Measurements from ENCODE around the gene C5orf15.

DNA sequence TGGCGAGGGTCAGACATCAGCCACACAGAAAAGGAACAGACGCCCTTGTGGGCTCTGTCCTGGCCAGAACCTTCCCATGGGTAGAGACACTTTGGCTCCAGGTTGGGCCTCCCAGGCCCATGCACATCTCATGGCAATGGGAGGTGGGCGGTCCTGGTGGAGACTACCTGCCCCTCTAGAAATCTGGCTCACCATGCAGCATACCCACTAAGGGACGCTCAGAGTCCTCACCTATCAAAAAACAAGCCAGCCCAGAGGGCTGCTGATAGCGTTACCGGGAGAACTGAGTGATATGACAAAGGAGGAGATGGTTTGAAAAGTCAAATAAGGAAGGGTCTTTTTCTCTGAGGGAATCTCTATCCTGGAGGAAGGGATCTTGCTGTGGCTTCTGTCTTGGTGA is 62.1 kb downstream of the C5orf15 start:
- TF ChIP-seq, protein P1, sequence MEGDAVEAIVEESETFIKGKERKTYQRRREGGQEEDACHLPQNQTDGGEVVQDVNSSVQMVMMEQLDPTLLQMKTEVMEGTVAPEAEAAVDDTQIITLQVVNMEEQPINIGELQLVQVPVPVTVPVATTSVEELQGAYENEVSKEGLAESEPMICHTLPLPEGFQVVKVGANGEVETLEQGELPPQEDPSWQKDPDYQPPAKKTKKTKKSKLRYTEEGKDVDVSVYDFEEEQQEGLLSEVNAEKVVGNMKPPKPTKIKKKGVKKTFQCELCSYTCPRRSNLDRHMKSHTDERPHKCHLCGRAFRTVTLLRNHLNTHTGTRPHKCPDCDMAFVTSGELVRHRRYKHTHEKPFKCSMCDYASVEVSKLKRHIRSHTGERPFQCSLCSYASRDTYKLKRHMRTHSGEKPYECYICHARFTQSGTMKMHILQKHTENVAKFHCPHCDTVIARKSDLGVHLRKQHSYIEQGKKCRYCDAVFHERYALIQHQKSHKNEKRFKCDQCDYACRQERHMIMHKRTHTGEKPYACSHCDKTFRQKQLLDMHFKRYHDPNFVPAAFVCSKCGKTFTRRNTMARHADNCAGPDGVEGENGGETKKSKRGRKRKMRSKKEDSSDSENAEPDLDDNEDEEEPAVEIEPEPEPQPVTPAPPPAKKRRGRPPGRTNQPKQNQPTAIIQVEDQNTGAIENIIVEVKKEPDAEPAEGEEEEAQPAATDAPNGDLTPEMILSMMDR (IDR thresholded peaks at IDR 0.05; ENCODE audit: low read depth, low read length): no peak
- TF ChIP-seq EZH2phosphoT487 (IDR thresholded peaks at IDR 0.05; ENCODE audit: low read depth): no peak
